Hematopoietic multipotent progenitor cell treated with erythropoietin and hydrocortisone succinate and interleukin-3 and kit ligand, for 6 days (in vitro differentiated cells): ENCODE results near the gene UBE2D4.
"Not testable (repeated sequence)": the region's sequence is repeated elsewhere in the genome, so short reads cannot be mapped to it uniquely, and the experiment has no call there.

Source experiments
- DNase-seq: peaks from one replicate; pipeline ENCODE4 v3.0.0-alpha.2; 2015

UBE2D4 gene

DNA sequence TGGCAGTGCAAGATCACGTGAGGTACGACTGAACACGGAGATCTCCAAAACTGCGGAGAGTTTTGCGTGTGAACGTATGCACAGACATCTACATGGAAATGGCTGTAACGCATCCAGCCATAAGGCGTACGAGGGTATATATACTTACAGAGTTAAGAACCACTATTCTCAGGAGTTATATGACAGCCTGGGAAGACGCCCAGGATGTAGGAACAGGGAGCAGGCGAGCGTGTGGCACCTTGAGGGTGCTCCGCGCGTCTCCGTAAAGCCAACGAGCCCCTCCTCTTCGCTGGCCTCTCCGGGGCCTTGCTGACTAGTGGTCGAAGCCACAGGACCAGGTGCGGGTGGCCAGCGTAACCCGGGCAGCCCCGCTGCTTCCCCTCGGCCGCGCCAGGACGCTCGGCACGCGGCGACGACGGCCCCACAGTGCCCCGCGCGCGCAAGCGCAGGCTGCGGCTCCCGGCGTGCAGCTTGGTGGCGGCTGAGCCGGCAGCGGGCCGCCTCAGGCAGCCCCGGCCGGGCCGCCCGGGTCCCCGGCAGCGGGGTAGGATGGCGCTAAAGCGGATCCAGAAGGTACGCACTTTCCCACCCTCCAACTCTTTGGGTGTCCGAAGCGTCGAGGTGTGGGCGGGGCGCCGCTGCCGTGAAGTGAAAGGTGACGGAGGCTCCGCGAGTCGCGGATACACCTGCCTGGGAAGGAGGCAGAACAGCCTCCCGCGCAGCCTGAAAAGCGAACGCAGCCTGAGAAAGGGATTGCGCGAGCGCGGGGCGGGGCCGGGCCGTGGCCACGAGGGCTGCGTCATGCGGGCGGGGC lies at the start of gene UBE2D4:
Gene UBE2D4, plus strand, starts transcription at position 453 of the 814 bp plus-strand sequence. Its CDS starts 97 bp downstream, at position 550.
- peak; percentile 90 for DNase-seq

- no peak for DNase-seq
Observed at GRCh38 chr7:43876976-43877745, 49.1 kb upstream of the UBE2D4 start.

- DNase-seq, result no peak
Observed at GRCh38 chr7:43877968-43878864, 48.0 kb upstream of the UBE2D4 start.

GRCh38 chr7:43878867-43879266 lies 47.4 kb upstream of the UBE2D4 start:
- no peak for DNase-seq

GRCh38 chr7:43879477-43879876 lies 46.8 kb upstream of the UBE2D4 start:
- DNase-seq, result no peak

GRCh38 chr7:43880596-43880995 lies 45.6 kb upstream of the UBE2D4 start:
- DNase-seq, result no peak

DNA sequence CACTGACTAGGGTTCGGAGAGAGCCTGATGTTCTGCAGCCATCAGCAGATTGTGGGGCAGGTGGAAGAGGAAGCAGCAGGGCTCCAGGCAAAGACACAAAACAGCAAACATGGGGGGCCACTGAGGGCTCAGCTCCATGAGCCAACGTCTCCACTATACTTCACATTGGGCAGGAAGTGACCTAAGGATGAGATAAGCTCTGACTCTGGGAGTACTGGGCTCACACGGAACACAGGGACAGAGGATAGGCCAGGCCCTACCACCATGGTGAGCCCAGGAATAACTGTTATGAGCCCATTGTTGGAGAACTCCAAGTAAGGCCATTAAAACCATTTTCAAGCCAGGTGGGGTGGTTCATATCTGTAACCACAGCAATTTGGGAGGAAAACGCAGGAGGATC lies 42.0 kb upstream of the UBE2D4 start:
- DNase-seq, result no peak

DNA sequence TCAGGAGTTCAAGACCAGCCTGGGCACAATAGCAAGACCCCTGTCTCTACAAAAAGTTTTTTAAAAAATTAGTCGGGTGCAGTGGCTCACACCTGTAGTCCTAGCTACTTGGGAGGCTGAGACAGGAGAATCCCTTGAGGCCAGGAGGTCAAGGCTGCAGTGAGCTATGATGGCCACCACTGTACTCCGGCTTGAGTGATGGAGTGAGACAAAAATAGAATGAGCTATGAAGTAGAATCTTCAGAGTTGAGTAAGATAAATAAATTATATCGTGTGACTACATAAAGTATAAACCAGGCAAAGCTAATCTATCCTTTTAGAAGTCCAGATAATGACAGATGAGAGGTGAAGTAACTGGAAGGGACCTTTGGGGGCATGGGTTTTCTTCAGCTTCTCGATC lies 41.6 kb upstream of the UBE2D4 start:
- no peak for DNase-seq

DNA sequence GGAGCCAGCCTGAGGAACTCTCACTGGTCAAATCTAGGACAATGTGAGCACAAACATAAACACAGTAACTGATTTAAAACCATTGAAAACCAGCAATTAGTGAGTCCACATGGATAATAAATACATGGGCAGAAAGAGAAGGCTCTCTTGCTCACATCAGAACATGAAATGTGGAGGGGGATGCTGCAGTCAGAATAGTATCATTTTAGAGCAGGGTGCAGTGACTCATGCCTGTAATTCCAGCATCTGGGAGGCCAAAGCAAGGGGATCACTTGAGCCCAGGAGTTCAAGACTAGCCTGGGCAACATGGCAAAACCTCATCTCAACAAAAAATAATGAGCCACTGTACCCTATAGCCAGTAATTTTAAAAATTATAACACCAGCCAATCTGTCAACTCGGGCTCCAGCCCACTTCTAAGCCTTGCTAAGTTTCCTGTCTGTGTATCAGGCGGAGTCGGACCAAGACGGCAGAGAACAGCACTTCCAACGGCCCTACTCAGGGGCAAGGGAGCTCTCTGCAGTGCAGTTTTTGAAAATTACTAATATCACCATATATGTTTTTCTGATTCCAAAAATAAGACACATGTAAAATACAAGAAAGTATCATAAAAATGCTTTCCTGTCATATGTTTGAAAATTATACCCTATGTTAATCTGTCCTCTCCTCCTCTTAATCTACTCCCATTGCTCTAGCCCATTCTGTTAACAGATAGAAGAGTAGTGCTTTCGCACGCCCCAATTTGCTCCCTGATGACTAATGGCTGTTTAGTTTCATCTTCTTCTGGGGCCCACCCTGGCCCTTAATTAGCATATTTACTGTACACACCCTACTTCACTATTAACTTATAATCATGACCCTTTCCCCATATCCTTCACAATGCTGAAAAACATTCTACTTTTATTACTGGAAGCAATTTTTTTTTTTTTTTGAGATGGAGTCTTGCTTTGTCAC lies 37.0 kb upstream of the UBE2D4 start:
- DNase-seq, result peak; percentile 67

DNA sequence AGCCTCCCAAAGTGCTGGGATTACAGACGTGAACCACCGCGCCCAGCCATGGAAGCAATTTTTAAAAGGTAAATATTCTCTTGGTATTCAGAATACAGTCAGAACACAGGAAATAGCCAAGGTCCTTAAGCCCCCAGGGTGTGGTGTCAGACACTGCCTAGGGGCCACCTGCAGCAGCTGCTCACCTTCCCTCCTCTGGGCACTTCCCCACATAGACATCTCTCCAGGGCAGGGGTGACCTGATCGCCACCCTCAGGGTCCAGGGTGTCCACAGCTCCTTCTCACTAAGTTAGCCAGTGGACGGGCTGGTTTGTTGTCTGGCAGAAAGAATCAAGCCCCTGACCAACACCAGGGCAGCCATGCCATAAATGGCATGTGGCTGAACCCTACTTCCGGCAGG lies 35.8 kb upstream of the UBE2D4 start:
- DNase-seq, result no peak

- no peak for DNase-seq
Observed at GRCh38 chr7:43891069-43891955, 34.9 kb upstream of the UBE2D4 start.

DNA sequence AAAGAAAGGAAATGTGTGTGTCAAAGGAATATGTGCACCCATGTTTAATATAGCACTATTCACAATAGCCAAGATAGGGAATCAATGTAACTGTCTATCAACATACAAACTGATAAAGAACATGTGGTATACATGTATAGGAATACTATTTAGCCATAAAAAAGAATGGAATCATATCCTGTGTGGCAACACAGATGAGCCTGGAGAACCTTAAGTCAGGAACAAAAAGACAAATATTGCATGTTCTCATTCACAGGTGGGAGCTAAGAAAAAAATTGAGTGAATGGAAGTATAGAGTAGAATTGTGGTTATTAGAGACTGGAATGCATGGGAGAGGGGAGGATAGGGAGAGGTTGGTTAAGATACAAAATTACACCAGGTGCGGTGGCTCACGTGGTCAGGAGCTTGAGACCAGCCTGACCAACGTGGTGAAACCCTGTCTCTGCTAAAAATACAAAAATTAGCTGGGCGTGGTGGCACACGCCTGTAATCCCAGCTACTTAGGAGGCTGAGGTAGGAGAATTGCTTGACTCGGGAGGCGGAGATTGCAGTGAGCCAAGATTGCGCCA lies 30.3 kb upstream of the UBE2D4 start:
- no peak for DNase-seq

- not testable (repeated sequence) for DNase-seq
Observed at GRCh38 chr7:43898571-43898970, 27.7 kb upstream of the UBE2D4 start.

DNA sequence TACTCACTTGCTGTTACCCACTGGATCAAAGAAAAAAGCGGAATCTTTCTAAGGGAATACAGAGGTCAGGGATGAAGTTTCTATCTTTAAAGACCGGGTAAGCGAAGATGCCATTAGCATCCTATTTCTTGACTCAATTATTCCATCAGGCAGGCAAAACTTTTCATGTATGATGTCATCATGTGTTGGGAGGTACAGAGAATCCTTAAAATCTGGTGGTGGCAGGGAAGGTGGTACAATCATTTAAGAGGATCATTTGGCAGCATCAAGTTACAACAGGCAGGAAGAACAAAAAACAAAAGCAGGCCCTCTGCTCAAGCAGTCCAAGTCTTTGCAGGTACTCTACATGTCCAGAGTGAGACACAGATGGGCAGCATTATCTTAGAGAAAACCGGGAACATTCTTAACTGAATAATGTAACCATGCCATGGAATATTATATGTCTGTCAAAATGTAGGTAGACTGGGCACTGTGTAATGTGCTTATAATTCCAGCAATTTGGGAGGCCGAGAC lies 23.6 kb upstream of the UBE2D4 start:
- no peak for DNase-seq

GRCh38 chr7:43904533-43905208 lies 21.6 kb upstream of the UBE2D4 start:
- DNase-seq, result no peak

- no peak for DNase-seq
Observed at GRCh38 chr7:43905209-43905946, 20.9 kb upstream of the UBE2D4 start.

- peak; percentile 50 for DNase-seq
Observed at GRCh38 chr7:43905956-43906330, 20.3 kb upstream of the UBE2D4 start.

DNA sequence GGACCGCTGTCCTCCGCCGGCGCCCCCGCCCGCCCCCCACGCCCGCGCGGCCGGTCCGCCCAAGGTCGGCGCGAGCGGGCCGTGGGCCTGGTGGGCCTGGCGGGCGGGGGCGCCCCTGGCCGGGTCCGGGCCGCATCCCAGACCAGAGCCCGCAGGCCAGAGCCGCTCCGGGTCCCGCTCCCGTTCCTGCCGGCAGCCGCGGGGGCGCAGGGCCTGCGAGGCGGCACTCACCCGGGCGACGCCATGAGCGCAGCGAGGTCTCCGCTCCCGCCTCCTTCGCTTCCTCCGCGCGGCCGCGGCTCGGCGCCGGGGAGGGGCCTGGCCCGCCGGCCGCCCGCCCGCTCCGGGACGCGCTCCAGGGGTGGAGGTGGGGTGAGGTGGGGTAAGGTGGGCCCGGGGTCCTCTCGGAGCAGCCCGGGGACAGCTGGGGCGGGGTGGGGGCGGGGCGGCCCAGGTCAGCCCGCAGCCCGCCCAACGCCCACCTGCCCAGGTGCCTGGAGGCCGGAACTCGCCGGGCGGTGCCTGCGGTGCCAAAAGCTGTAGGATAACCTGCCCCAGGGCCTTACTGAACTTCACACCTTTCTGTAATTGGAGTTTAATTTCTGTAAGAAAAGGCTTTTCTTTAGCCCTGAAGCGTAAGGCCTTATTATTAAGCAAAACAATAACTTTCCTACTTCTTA lies 19.8 kb upstream of the UBE2D4 start, which contains the start of gene URGCP:
Gene URGCP, minus strand, starts transcription at position 266 of the 680 bp plus-strand sequence. Its CDS starts 21 bp downstream, at position 245.
- peak; percentile 69 for DNase-seq
